ENCODE results near the gene ME3.

Gene ME3

DNA sequence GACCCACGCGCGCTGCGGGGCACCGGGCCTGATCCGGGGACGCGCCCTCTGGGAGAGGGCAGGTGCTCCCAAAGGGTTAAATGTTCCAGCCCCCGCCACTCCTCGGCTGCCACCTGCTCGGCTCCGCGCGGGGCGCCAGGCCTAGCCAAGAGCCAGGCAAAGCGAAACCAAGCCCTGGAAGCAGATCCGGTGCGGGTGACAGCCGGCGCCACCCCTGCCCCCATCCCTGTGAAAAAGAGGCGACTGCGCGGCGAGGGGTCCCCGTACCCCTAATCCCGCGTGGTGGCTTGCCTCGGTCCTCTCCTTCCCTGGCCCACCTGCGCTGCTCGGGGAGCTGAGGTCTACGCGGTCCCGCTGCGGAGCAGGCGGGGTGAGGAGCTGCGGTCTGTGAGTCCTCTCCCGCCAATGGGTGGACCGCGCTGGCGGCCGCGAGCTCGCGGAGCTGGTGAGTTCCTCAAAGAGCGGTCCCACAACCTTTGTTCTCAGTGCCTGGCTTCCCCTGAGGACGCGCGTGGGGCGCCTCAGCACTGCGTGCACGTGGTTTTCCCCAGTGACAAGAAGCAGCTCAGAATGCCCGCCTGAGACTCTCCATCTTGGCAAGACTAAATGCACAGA is at the start of gene ME3:
Gene ME3 (minus strand): TSS at position 610 of the 615 bp plus-strand sequence.
- DNase-seq = peak in 55 of 58 donors; percentile 10 to 82 (median 57)

DNA sequence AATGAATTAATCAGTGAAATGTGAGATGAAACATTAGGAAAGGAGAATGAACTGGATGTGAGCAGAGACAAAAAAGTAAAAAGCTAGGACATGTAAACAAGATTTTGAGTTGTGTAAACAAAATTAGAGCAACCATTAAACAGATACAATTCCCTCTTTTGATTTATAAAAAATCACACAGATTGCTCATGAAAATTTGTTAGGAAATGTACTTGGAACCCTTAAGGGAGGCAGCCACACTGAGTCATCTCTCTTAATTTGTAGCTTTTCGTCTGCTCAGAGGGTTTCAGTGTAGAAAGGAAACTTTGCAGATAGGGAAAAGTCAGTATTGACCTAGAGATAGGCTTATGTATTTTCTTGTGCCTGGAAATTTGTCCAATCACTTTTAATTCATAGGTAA is 49.6 kb upstream of the ME3 start:
- DNase-seq = no peak

DNA sequence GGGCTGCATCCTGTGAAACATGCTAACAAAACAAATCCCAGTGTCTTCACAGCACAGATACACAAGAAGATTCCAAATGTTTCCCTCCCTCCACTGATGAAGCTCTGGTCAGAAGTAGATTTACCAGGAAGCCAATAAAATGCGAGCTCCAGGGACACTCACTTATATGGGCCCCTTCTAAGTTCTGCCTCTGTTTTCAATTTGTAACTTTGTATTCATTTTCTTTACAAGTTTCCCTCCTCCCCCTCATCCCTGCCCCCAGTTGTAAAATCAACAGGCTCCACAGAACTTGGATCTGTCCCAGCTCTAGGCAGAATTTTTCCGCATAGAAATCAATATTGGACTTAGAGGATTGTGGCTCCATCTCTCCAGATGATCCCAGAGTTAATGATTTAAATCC is 48.1 kb upstream of the ME3 start:
- DNase-seq = no peak

DNA sequence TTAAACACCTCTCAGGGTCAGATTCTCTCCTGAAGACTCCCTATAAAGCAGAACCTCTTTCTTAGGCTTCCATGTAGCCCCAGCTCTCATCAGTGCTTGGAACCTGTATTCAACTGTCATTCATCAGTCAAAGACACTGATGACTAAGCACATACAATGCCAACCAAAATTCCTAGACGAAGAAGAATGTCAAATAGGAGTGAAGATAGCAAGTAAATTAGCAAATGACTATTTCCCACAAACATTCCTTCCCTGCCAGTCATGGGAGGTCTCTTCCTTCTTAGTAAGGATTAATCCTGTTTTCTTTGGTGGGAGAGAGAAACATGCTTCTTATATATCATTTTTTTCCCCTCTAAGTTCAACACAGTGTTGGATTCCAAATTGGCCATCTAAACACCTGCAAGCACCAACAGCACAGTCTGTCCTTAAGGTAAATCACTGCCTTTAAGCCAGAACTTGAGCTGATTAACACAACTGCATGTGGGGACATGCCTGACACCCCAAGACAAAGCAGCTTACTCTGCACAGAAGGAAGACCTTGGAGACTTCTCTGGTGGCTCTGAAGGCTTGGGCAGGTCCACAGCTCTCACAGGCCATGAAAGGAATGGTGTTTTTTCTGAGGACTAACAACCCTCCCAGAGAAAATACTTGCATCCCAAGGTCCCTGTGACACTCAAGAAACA is 47.5 kb upstream of the ME3 start:
- DNase-seq = no peak

DNA sequence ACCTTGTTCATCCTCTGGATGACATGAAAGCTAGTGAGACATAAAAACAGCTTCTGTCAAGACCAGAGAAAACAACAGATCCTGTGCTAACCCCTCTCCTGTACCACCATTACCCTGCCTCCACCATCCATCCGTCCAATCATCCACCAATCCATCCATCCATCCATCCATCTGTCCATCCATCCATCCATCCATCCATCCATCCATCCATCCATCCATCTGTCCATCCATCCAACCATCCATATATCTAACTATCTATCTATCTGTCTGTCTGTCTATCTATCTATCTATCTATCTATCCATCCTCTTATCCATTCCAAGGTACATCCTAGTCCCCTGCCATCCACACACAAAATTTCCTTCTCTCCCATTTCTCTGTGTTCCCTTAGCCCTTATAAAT is 46.6 kb upstream of the ME3 start:
- no peak for DNase-seq

DNA sequence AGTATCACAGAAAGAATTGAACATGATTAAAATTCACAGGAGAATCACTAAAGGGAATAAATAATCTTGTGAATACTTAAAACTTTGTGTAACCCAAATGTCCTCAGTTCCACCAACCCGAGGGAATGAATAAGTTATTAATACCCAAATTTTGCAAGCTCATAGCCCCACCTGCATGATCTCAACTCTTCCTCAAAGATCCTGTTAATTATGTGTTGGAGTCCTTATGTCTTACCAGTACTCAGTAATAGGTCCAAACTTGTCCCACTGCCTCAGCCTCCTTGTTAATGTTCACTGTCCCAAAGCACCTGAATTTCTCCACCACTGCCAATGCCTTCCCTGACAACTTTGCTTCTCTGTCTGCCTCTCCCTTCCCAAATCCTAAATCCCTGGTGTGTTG is 46.1 kb upstream of the ME3 start:
- DNase-seq = no peak

DNA sequence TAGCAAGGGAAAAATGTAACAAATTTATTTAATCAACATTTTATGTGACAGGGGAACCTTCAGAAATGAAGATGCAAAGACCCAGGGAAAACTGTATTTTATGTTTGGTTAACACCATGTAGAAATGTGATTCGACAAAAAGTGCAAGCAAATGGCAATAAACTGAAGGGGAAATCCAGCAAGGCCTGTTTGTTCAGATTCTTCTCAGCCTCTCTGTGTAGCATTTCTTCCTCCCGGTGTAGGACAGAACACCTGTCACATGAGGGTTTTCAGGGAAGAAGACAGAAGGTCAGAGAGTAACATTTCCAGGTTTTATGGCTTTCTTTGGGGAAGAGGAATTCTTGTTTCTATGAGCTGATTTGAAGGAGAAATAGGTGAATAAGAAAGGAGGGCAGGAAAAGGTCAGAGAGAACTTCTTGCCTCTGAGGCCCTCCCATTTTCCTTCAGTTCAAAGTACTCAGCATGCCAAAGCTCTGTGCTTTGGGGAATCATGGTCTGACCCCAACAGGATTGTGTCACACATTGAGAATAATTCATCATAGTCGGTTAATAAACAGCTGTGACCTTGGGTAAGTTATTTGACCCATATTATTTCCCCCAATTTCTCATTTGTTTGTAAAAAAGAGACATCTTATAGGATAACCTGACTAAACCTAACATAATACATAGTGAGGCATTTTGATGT is 45.5 kb upstream of the ME3 start:
- no peak for DNase-seq

DNA sequence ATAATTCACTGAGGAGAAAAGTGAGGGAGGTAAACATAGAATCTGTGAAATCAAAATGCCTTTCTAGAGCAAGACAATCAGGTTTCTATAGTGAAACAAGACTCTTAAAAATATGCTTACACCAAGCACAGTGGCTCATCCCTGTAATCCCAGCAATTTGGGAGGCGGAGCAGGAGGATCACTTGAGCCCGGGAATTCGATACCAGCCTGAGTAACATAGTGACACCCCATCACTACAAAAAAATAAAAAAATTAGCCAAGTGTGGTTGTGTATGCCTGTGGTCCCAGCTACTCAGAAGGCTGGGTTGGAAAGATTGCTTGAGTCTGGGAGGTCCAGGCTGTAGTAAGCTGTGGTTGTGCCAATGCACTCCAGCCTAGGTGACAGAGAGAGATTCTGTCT is 43.2 kb upstream of the ME3 start:
- DNase-seq = no peak

DNA sequence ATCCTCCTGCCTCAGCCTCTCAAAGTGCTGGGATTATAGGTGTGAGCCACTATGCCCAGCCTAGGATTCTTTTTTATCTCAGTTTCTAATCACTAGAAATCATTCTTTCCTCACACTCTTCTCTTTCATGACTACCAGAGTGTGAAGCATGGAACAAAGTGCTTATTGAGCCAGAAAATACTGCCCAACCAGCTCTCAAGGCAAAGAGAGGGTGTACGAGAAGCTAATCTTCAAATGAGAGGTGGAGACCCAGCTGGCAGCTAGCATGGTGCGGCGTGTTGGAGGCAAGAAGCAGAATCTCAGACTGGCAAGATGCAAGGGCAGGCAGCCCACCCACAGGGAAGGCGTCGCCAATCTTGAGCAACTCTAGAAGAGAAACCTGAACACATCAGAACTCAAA is 41.1 kb upstream of the ME3 start:
- no peak for DNase-seq

DNA sequence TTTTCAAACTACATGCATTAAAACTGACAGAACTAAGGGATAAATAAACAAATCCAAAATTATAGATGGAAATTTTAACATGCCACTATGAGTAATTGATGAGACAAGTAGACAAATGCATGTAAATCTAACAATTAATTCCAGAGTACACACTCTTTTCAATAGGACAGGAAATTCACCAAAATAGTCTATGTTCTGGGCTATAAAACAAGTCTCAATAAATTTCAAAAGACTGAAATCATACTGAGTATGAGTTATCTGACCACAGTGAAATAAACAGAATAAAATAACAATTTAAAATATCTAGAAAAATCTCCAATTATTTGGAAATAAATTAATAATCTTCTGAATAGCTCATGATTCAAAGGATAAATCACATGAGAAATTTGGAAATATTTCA is 38.5 kb upstream of the ME3 start:
- DNase-seq = no peak

DNA sequence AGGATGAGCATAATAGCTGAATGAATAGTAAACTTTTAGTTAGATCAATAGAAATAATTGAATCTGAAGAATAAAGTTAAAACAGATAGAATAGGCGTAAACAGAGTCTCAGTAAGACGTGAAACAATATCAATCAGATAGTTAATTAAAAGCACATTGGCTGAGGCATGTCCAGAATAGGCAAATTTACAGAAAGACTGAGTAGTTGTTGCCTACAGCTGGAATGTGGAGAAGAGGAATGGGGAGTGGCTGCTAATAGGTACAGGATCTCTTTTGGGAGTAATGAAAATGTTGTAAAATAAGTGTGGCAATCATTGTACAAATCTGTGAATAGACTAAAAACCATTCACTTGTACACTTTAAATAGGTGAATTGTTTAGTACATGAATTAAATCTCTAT is 36.3 kb upstream of the ME3 start:
- no peak for DNase-seq

DNA sequence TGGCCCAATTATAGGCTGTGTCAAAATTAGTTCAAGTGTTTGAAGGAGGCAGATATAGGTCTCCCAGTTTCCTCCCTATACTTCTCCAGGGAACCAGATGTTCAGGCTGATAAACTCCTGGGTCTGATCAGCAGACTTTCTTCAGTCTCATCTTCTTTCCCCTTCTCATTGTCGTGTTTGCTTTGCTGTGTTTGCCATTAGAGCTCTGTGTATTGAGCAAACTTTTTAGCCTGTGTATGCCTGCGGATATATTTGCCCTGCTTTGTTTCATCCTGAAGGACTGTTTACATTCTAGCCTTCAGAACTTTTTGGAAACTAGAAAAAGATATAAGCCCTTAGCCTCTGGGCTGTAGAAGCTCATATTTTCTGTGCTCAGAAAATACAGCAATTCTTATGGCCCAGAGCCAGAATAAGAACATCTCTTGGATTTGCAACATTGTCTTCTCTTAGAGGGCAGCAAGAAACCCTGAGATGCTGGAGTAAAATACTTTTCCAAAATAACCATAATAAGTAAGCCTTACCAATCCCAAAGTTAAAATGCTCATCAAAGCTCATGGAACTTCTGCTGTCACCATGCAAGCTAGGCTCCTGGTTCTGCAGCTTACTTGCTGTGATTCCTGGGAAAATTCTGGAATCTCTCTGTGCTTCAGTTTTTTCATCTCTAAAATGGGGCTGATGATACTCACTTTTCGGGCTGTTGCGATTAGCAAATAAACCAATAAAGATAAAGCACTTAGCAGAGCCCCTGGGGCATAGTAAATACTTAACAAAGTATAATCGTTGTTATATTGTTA is 34.1 kb upstream of the ME3 start:
- no peak for DNase-seq

DNA sequence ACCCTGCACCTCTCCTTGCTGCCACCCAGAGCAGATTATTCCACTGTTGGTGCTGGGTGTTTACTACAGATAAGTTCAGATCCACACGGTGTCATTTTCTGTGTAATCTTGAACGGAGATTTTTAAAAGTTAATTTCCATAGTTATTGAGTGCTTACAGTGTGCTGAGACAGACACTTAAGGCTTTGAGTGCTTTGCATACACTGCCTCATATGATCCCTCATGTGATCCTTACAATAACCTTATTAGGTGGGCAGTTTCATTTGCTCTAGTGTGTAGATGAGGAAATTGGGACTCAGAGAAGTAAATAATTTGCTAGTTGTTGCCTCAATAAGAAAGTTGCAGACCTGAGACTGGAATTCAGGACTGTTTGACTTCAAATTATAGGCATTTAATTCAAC is 32.3 kb upstream of the ME3 start:
- no peak for DNase-seq

DNA sequence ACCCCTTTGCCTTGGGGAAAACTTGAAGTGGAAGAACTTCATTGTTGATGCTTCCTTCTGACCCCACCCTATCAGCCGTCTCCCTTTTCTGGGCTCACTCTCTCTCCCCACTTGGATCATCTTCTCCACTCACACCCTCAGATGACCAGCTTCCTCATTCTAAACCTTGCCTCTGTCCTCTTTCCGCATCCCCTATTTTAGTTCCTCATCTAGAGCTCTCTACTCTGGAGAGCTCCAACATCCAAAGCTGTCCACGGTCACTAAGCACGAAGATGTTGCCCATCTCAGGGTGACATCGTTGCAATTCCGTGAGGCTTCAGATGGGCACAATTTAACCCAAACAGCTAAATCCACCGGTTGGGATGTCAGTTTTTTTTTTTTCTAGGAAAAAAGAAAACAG is 31.6 kb upstream of the ME3 start:
- no peak for DNase-seq

DNA sequence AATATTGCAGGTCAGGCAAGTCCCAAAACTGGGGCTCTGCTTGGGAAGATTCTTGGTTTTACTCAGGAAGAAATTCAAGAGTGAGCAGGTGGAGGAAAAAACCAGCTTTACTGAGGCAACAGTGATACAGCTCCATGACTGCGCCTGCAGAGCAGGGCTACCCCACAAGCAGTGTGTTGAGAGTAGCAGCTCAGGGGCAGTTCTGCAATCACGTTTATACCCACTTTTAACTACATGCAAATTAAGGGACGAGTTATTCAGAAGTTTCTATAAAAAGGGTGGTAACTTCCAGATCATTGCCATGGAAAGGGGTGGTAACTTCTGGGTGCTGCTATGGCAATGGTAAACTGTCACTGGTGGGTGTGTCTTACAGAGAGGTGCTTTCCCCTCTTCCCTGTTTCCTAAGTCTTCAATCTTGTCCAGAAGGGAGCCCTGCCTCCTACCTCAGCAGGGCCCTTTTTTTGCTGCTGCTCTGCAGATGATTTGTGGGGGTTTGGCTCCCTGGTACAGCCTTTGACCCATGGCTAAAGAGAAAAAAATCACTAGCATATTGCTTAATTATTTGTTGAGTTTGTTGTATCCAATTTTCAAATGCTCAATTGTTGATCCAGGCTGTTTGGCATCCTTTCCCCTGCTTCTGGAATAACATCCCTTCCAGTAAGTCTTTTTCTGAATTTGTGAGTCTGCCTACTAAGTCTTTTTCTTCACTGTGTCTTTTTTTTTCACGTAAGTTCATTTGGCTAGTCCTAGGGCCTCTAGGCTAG is 30.0 kb upstream of the ME3 start:
- no peak for DNase-seq

DNA sequence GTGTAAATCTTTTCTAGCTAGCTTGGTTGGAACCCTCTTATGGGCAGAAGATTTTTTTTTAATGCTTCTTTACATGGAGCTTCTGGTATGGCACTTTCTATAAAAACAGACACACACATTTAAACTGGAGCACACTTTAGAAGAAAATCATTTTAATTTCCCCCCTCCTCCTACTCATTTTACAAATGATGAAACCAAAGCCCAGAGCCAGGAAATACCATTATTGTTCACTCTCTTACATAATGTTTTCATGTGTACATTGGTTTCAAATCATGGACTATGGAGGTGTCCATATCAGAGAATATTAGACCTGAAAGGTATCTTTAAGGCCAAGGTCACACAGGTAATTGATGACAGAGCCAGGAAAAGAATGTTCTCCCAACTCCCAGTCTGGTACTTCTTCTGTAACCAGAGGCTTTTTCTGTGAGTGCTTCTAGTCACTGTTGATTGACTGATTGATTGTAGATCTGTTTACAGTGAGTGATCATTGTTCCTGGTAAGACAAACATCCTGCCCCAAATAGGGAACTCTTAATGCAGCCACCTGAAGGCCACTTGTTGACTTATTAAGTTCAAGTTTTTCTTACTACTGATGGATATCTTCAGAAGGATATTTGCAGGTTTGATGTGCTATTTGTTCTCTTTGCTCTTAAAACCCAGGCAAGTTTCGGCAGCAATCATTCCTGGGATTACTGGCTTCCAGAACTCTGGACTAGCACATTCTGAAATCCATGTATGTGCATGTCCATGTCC is 26.8 kb upstream of the ME3 start:
- DNase-seq = no peak

DNA sequence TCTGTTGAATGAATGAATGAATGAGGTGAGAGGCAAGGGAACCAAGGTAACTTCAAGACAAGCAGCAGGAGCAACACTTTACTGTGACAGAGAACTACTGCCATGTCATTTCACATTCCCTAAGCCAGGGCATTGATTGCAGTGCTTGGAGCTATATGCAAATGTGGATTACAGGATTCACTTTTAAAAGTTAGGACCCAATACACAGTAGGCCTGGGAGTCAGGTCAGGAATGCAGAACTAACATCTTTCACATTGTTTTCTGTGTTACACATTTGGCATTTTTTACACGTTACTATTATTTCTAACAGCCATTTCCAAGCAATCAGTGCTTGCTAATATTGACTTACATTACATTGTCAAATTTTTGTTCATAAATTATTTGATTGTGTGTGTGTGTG is 26.2 kb upstream of the ME3 start:
- DNase-seq = no peak

DNA sequence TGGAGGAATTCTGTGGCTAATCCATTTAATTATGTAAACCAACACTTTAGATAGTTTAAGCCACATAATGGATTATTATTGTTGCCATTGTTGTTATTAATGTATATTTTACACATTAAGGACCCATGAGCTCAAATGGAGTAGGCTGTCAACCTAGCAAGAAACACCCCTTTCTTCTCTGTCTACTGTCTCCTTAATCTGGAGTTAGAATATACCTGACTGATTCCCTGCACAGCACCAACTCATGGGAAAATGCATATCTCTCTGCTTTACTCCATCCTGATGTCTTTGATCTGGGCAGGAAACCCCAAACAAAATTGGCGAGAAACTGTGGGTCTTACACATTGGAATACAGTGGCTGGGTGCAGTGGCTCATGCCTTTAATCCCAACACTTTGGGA is 24.0 kb upstream of the ME3 start:
- no peak for DNase-seq

DNA sequence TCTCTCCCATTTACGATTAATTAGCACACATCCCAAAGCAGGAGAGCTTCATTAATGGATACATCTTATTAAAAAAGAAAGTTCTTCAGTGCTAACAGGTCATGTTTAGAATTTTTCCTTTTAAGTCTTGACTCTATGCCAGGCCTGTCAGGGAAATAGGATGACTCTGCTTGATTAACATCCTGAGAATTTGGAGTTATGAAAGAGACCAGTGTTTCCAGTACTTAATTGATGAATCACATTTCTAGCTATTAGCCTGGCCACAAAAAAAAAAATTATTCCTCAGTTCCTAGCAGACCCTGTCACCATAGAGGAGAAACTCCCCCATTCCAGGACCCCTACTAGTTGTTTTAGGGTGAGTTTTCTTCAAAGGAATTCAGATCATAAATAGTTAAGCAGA is 23.6 kb upstream of the ME3 start:
- no peak for DNase-seq

DNA sequence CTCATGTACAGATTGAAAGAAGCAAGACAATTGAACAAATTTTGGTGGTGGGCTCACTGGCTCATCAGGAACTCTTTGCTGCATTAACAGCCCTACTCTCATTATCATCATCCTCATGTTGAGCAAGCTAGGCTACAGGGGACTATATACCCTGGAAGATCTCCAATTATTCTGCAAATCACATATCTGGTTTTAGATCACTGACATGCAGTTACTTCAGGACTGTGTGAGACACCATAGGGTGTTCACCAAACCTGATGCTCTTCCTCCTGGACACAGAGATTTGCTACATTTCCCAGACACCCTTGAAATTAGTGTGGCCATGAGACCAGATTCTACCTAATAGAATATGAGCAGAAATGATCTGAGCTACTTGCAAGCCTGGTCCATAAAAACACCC is 23.0 kb upstream of the ME3 start:
- DNase-seq = no peak

DNA sequence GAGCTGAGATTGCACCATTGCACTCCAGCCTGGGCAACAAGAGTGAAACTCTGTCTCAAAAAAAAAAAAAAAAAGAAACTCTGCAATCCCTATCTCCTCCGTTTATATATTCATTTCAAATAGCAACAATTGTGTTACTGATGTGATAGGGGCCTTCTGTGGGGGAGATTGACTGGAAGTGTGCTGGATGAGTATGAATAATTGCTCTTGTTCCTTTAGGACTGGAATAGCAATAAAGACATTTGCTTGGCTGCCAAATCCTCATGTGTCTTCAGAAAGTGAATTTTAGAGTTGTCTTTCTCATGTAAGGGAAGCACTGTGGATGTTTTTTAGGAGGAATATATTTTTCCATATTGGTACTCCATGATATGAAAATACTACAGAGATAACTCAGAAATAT is 21.1 kb upstream of the ME3 start:
- no peak for DNase-seq
